Immature natural killer cell (primary cell): ENCODE measurements around the gene PID1. TPM values are rescaled to one million over a fixed set of nuclear protein-coding genes. Genes with fewer than 3 reads are reported as not detected.

Experiments
- DNase-seq, 3 donors: peaks; one replicate each; pipeline ENCODE4 v3.0.0; 2022; ENCODE audit warnings: mixed read lengths in 1 of 3
- H3K27ac Mint-ChIP-seq, 6 donors: one replicate each; pipeline ENCODE4 v1.8.0; 2020; ENCODE audit warnings: mixed read lengths in 6 of 6, mild to moderate bottlenecking in 5 of 6, inconsistent platforms in 4 of 6, moderate library complexity in 3 of 6
- H3K27me3 Mint-ChIP-seq, 3 donors: one replicate each; pipeline ENCODE4 v1.8.0; 2020 to 2021; ENCODE audit warnings: low read depth in 3 of 3, mild to moderate bottlenecking in 3 of 3, mixed read lengths in 3 of 3, moderate library complexity in 3 of 3, inconsistent platforms in 1 of 3
- H3K36me3 Mint-ChIP-seq, 3 donors: one replicate each; pipeline ENCODE4 v1.8.0; 2020; ENCODE audit warnings: mixed read lengths in 3 of 3, inconsistent platforms in 2 of 3, mild to moderate bottlenecking in 2 of 3
- H3K4me1 Mint-ChIP-seq, 2 donors: one replicate each; pipeline ENCODE4 v1.8.0; 2020; ENCODE audit warnings: inconsistent platforms in 2 of 2, mild to moderate bottlenecking in 2 of 2, mixed read lengths in 2 of 2, moderate library complexity in 1 of 2
- H3K4me3 Mint-ChIP-seq, 5 donors: one replicate each; pipeline ENCODE4 v1.8.0; 2020; ENCODE audit warnings: mild to moderate bottlenecking in 5 of 5, mixed read lengths in 5 of 5, inconsistent platforms in 3 of 5, moderate library complexity in 3 of 5
- H3K9me3 Mint-ChIP-seq, 6 donors: one replicate each; pipeline ENCODE4 v1.8.0; 2020; ENCODE audit warnings: mild to moderate bottlenecking in 6 of 6, mixed read lengths in 6 of 6, inconsistent platforms in 4 of 6, moderate library complexity in 3 of 6
- polyA plus RNA-seq, 3 donors: library from polyadenylated mRNA; unstranded; fragments of 300-500 nt; fragmentation: Illumina TruSeq; gene quantifications; one replicate each; pipeline ENCODE4 v1.2.3, GENCODE V29; 2021

PID1 gene, protein sequence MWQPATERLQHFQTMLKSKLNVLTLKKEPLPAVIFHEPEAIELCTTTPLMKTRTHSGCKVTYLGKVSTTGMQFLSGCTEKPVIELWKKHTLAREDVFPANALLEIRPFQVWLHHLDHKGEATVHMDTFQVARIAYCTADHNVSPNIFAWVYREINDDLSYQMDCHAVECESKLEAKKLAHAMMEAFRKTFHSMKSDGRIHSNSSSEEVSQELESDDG
- 1 to 10 TPM in 1 of 3 donors, under 1 TPM in 1, not detected in 1; 0.38 to 2.8 TPM for polyA plus RNA-seq

DNA sequence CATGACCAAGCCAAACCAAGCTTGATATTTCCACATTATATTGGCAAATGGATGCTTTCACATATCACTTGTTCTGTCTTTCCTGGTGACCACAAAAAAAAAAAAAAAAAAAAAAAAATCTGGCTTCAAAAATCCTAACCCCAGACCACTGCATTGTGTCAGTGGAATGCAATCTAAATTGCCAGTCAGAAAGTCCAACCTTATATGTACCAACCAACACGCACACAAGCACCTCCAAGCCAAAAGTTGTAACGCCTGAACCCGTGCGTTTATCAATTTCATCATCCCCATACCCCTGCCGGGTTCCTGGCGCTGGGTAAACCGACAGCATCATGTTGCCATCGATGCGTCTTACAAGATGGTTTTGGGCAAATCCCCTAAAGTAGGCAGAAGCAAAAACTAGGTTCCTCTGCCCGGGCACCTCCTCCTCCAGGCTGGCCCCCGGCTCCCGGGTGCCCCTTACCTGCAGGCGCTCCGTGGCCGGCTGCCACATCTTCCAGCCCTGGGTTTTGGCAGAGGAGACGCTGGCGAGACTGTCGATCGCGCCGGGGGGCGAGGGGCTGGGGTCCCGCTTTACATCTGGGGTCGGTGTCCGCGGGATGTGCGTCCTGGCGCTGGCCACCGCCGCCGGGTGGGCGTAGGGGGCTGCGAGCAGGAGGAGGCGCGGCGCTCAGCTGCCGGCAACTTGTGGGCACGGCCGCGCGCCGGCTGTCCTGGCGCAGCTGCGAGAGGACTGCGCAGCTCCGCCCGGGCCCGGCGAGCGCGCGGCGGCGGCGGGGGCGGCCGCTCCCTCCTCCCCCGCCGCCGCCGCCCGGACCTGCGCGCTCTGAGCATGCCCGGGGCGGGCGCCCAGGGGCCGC lies at the start of gene PID1:
Gene PID1, minus strand, starts transcription at position 737 of the 860 bp plus-strand sequence. Its CDS starts 244 bp downstream, at position 493.
- H3K4me3 Mint-ChIP-seq = no peak within 1 kb of the TSS
- no peaks in the 10 kb centered on the region for H3K9me3 Mint-ChIP-seq
- no peak within 1 kb of the TSS for H3K27ac Mint-ChIP-seq
- no peaks in the 10 kb centered on the region for H3K4me1 Mint-ChIP-seq
- no peaks in the 10 kb centered on the region for H3K36me3 Mint-ChIP-seq
- no peak for DNase-seq
- peaks cover 0 to 7% (median 3%) of the 10 kb centered on the region in 3 donors for H3K27me3 Mint-ChIP-seq

DNA sequence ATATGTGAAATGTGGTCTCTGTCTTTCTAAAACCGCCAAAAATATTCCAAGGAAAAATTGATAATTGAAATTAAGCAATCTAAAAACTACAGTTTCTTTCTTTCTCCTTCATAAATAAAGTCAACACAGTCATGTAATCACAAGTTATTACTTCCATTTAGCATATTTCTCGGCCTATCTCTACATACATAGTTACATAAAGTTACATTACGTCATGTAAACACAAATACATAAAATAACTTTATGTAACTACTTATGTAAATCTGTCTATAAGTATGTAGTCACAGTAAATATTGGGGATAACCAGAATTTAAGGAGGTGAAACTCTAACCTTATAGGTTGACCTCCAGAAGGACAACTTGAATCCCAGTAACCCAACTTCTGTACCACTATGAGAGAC lies 48.5 kb upstream of the PID1 start:
- no peak for DNase-seq
- Mint-ChIP-seq H3K36me3 (no peaks in the 10 kb centered on the region), H3K9me3 (peaks cover 0 to 7% (median 2%) of the 10 kb centered on the region in 6 donors), H3K27ac (no peak overlapping the region), H3K4me3 (no peak overlapping the region), H3K27me3 (peaks cover 0 to 2% (median 0%) of the 10 kb centered on the region in 3 donors), H3K4me1 (no peaks in the 10 kb centered on the region)

DNA sequence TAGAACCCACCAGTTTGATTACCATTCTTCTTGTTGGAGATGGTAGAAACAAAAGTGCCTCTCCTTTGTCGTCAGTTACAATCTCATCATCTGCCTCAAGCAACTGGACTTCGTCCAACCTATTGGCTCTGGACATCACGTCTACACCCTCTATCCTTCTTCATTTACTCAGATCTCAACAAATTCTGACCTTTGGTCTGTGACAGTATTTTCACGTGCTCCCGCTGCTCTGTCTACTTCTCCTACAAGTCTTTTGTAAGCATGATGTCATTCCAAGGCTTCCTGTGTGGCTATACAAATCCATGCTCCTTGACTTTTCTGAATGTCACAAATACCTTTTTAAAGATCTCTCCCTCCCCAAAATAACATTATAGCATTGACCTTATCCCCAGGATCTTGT lies 43.0 kb upstream of the PID1 start:
- no peak for DNase-seq
- no peak overlapping the region for H3K27ac Mint-ChIP-seq
- no peaks in the 10 kb centered on the region for H3K4me1 Mint-ChIP-seq
- H3K9me3 Mint-ChIP-seq = peaks cover 0 to 6% (median 3%) of the 10 kb centered on the region in 6 donors
- H3K4me3 Mint-ChIP-seq = no peak overlapping the region
- H3K27me3 Mint-ChIP-seq = peaks cover 0 to 2% (median 2%) of the 10 kb centered on the region in 3 donors
- H3K36me3 Mint-ChIP-seq = no peaks in the 10 kb centered on the region

DNA sequence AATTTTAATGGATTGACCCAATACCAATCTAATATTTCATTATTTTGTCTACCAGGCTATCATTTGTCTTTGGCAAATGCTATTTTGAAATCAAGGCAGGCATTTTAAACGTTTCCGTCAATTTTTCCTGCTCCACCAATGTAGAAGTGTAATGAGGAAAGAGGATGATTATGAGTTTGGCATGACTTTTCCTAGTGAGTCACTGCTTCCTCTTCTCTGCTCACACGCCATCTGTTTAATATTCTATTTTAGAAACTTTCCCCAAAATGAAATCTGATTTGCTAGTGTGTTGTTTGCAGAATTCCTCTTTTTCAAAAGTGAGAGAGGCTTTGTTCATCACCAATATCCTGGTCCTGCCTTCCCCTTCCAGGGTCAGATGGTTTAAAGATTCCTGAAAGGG lies 42.5 kb upstream of the PID1 start:
- Mint-ChIP-seq H3K9me3 (peaks cover 0 to 8% (median 2%) of the 10 kb centered on the region in 6 donors), H3K4me3 (no peak overlapping the region), H3K27ac (no peak overlapping the region), H3K4me1 (no peaks in the 10 kb centered on the region), H3K27me3 (peaks cover 0 to 2% (median 2%) of the 10 kb centered on the region in 3 donors), H3K36me3 (no peaks in the 10 kb centered on the region)
- no peak for DNase-seq

DNA sequence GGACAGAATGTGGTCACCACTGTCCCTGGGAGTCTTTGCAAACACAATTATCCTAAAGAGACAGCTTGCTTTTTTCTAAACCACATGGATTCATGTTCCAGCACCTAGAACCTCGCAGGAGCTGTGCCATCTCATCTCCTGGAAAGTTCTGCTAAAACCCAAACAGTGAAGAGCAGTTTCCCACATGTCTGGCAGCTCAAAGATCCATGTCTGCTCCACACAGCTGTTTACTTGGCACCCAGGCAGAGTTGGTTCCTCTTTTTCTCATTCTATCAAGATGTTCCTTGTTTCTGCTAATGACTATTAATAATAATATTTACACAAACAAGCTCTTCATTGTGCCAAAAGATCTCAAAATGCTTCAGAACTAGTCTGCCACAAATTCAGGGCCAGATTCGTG lies 30.1 kb upstream of the PID1 start:
- no peaks in the 10 kb centered on the region for H3K4me1 Mint-ChIP-seq
- H3K9me3 Mint-ChIP-seq = peaks cover 0 to 3% (median 0%) of the 10 kb centered on the region in 6 donors
- no peak overlapping the region for H3K4me3 Mint-ChIP-seq
- peaks cover 0 to 3% (median 0%) of the 10 kb centered on the region in 3 donors for H3K27me3 Mint-ChIP-seq
- no peaks in the 10 kb centered on the region for H3K36me3 Mint-ChIP-seq
- DNase-seq = no peak
- H3K27ac Mint-ChIP-seq = no peak overlapping the region

DNA sequence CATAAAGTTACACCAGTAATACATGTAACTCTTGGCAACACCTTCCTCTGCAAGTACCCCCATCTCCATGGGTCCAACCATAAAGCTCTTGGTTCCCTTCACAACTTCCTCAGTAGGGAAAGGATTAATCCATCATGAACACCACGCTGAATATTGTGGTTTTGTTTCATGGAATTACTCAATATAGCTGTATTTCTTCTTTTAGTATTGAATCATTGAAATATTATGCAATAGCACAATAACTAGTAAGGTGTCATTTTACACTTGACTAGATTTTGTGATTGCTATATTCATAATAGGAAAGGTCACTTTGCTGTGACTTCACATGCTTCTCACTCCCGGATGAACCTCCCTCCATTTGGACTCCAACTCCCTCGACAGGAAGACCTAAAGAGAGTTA lies 29.7 kb upstream of the PID1 start:
- Mint-ChIP-seq H3K4me3 (no peak overlapping the region), H3K27ac (no peak overlapping the region), H3K4me1 (no peaks in the 10 kb centered on the region), H3K27me3 (peaks cover 0 to 2% (median 0%) of the 10 kb centered on the region in 3 donors), H3K36me3 (no peaks in the 10 kb centered on the region), H3K9me3 (peaks cover 0 to 3% (median 0%) of the 10 kb centered on the region in 6 donors)
- no peak for DNase-seq

DNA sequence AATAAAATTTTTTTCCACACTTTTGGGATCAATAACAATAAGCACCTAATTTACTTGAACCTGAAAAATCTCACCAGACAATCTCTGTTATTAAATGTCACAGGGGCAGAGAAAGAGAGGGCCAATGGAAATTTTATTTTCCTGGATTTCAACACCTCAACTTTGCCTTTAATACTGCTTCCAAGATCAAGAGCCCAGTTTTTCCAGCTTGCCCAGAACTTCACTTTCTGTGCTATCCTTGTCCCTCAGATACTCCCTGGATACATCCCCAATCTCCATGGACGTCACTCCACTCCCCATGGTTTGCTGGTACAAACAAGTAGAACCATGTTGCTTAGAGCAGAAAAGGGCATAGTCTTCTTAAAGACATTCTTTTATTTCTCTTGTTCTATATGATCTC lies 29.3 kb upstream of the PID1 start:
- Mint-ChIP-seq H3K9me3 (peaks cover 0 to 3% (median 0%) of the 10 kb centered on the region in 6 donors), H3K4me3 (no peak overlapping the region), H3K36me3 (no peaks in the 10 kb centered on the region), H3K27ac (no peak overlapping the region), H3K27me3 (no peaks in the 10 kb centered on the region), H3K4me1 (no peaks in the 10 kb centered on the region)
- DNase-seq = no peak

DNA sequence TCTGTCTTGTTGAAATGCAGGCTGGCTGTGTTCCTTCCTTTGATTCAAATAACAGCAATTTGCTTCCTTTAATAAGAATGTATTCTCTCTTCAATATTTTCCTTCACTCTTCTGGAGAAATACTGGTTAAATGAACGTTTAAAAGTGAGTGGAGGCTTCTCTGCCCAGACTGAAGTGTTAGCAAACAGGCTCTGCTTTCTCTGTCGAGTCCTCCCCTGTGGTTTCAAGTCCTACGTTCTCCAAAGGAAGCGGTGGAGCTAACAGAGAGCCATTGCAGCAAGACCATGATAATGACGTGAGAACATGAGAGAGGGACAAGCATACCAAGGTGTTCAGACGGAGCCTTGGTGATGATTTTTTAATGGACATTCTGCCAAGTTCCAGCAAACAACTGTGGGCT lies 26.2 kb upstream of the PID1 start:
- Mint-ChIP-seq H3K27ac (no peak overlapping the region), H3K4me3 (no peak overlapping the region), H3K4me1 (no peaks in the 10 kb centered on the region), H3K27me3 (no peaks in the 10 kb centered on the region), H3K36me3 (no peaks in the 10 kb centered on the region), H3K9me3 (peaks cover 0 to 3% (median under 1%) of the 10 kb centered on the region in 6 donors)
- DNase-seq = no peak

DNA sequence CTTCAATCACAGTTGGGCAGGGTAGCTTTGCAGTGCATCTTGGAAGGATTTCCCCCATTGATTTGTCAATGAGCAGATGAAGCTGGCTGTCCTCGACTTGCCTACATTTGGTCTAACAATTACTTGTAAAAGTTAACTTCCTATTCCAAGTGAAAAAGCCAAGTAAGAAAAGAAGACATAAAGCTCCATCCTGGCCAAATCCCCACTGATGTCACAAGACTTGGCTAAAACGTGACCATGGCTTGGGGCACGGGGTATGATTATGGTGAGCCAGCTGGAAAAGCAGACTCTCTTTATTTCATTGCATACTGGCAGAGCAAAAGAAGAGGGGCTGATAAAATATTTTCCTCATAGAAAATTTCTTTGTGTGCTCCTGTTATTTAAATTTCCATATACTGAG lies 25.4 kb upstream of the PID1 start:
- Mint-ChIP-seq H3K36me3 (no peaks in the 10 kb centered on the region), H3K4me3 (no peak overlapping the region)

DNA sequence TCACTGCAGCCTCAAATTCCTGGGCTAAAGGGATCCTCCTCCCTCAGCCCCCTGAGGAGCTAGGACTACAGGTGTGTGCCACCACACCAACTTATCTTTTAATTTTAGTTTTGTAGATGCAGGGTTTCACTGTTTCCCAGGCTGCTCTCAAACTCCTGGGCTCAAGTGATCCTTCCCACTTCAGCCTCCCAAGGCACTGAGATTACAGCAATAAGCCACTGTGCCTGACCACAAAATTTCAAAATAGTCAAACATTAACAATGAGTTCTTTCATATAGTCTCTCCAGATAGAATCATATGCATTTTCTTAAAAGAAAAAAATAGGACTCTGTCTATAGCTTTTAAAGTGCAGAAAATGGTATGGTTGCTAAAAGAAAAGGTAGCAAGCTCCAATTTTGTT lies 24.9 kb upstream of the PID1 start:
- H3K9me3 Mint-ChIP-seq = peaks cover 0 to 3% (median under 1%) of the 10 kb centered on the region in 6 donors
- H3K27ac Mint-ChIP-seq = no peak overlapping the region
- H3K36me3 Mint-ChIP-seq = no peaks in the 10 kb centered on the region
- no peak overlapping the region for H3K4me3 Mint-ChIP-seq
- H3K4me1 Mint-ChIP-seq = no peaks in the 10 kb centered on the region
- no peaks in the 10 kb centered on the region for H3K27me3 Mint-ChIP-seq
- DNase-seq = no peak

More for the DNA sequence above, 25.4 kb upstream of the PID1 start:
- H3K27me3 Mint-ChIP-seq = no peaks in the 10 kb centered on the region
- H3K9me3 Mint-ChIP-seq = peaks cover 0 to 3% (median under 1%) of the 10 kb centered on the region in 6 donors
- H3K4me1 Mint-ChIP-seq = no peaks in the 10 kb centered on the region
- no peak for DNase-seq
- no peak overlapping the region for H3K27ac Mint-ChIP-seq

DNA sequence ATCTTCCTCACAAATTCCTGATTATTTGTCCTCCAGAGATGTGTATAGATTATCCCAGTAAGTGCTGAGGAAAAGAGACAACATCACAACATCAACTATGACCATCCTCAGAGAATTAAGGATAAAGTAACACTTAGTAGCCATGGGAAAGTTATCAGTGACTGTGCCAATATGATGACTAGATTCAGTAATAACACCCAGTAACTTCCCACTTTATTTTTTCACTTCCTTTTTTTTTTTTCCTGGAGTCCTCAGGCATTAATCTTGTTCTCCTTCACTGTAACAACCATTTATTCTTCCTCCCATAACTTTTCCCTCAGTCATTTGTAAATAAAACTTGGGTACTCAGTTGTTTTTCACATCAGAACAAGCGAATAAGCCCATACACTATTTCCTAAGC lies 16.7 kb upstream of the PID1 start:
- no peak overlapping the region for H3K4me3 Mint-ChIP-seq
- H3K27me3 Mint-ChIP-seq = peaks cover 0 to 2% (median 0%) of the 10 kb centered on the region in 3 donors
- peaks cover 0 to 18% (median 4%) of the 10 kb centered on the region in 6 donors for H3K9me3 Mint-ChIP-seq
- DNase-seq = no peak
- H3K27ac Mint-ChIP-seq = no peak overlapping the region
- no peaks in the 10 kb centered on the region for H3K4me1 Mint-ChIP-seq
- H3K36me3 Mint-ChIP-seq = no peaks in the 10 kb centered on the region

DNA sequence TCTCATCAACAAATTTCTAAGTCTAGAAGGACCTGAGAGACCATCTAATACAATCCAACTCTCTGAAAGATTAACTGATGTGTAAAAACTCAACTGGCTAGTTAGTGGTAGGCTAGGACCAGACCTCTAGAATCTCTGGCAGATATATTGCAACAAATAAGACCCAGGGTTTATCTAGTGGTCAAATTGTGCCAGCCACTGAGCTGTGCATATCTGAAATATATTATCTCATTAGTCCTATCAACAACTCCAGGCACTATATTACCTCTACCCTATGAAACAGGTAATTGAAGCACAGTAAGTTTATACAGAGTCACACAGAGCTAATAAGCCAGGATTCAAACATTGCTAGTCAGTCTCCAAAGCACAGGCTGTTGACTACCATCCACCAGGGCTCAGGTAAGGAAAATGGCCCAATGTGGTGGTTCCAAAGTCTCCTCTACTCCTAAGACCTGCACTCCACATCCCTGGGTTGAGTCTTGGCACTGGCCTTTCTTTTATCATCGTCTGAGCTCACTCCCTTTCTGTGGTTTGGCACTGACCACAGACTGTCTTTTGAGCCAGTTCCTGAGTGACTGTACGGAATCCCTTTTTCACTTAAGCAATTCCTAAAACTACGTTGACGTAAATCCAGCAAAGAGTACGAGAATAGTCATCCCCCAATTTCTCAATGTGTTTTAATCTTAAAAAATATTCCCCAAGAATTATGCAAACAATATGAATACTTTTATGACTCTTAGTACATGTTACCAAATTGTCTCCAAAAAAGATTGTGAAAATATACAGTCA lies 11.9 kb upstream of the PID1 start:
- Mint-ChIP-seq H3K9me3 (peaks cover 0 to under 1% (median 0%) of the 10 kb centered on the region in 6 donors), H3K36me3 (no peaks in the 10 kb centered on the region), H3K4me3 (no peak overlapping the region), H3K4me1 (no peaks in the 10 kb centered on the region), H3K27me3 (no peaks in the 10 kb centered on the region), H3K27ac (no peak overlapping the region)
- DNase-seq = no peak

DNA sequence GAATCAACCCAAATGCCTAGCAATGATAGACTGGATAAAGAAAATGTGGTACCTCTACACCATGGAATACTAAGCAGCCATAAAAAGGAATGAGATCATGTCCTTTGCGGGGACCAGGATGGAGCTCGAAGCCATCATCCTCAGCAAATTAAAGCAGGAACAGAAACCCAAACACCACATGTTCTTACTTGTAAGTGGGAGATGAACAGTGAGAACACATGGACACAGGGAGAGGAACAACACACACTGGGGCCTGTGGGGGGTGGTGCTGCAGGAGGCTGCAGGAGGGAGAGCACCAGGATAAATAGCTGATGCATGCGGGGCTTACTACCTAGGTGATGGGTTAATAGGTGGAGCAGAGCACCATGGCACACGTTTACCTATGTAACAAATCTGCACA lies 8.4 kb upstream of the PID1 start:
- Mint-ChIP-seq H3K36me3 (no peaks in the 10 kb centered on the region), H3K9me3 (no peaks in the 10 kb centered on the region), H3K27me3 (peaks cover 0 to 2% (median 0%) of the 10 kb centered on the region in 3 donors), H3K4me1 (no peaks in the 10 kb centered on the region), H3K4me3 (no peak overlapping the region), H3K27ac (no peak overlapping the region)
- no peak for DNase-seq

DNA sequence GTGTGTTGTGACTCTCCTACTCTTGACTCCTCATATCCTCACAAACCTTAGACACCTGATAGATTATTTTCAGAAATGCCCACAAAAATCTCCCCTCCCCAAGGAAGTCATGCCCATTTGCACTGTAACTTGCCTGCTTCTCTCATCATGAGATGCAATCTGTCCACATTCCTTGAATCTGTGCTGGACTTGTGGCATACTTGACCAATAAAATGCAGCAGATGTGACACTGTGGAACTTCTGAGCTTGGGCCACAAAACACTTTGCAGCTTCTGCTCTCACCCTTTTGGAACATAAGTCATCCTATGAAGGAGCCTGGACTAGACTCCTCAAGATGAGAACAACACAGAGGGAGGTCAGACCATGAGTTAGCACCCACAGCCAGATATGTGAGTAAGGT lies 4.4 kb upstream of the PID1 start:
- H3K9me3 Mint-ChIP-seq = no peaks in the 10 kb centered on the region
- H3K4me1 Mint-ChIP-seq = no peaks in the 10 kb centered on the region
- DNase-seq = no peak
- H3K27ac Mint-ChIP-seq = no peak overlapping the region
- H3K27me3 Mint-ChIP-seq = peaks cover 2 to 4% (median 3%) of the 10 kb centered on the region in 3 donors
- H3K36me3 Mint-ChIP-seq = no peaks in the 10 kb centered on the region
- no peak overlapping the region for H3K4me3 Mint-ChIP-seq
